IMR-90 (cell line): ENCODE measurements around the gene LDLRAD4.

Experiments used
- CEBPB ChIP-seq: IDR thresholded peaks from 2 replicates; pipeline ENCODE4 v1.6.1; 2012; ENCODE audit warnings: low read depth, low read length, improper control_type of control experiment
- CTCF ChIP-seq: conservative IDR thresholded peaks from 2 replicates; pipeline ENCODE4 v1.5.1; 2012; ENCODE audit warnings: mild to moderate bottlenecking, low read depth, low read length, improper control_type of control experiment
- POLR2A ChIP-seq: IDR thresholded peaks from 2 replicates; pipeline ENCODE4 v1.6.1; 2012; ENCODE audit warnings: mild to moderate bottlenecking, low read depth, low read length
- RAD21 ChIP-seq: IDR thresholded peaks from 2 replicates; pipeline ENCODE4 v1.6.1; 2012; ENCODE audit warnings: low read length, improper control_type of control experiment

GRCh38 chr18:13232971-13233786 lies 14.6 kb downstream of the LDLRAD4 start:
- TF ChIP-seq CEBPB (no peak), CTCF (no peak), RAD21 (no peak), POLR2A (no peak)
